Neuronal stem cell (in vitro differentiated cells): ENCODE results near the gene LGALS13.

Experiments
- DNase-seq: peaks from one replicate; pipeline ENCODE4 v3.0.0-alpha.2; 2013; ENCODE audit warnings: low spot score
- H2AFZ ChIP-seq: one replicate; pipeline ENCODE4 v1.6.1; 2013; ENCODE audit warnings: mild to moderate bottlenecking, low read length, inconsistent platforms
- H2AK5ac ChIP-seq: 2 replicates; pipeline ENCODE4 v1.6.1; 2013; ENCODE audit warnings: low read depth, mild to moderate bottlenecking, inconsistent platforms, low read length, moderate library complexity, mixed read lengths
- H2BK120ac ChIP-seq: 2 replicates; pipeline ENCODE4 v1.6.1; 2013; ENCODE audit warnings: low read depth, mild to moderate bottlenecking, inconsistent platforms, low read length, moderate library complexity, mixed read lengths
- H2BK12ac ChIP-seq: one replicate; pipeline ENCODE4 v1.6.1; 2013; ENCODE audit warnings: low read length, inconsistent platforms
- H2BK15ac ChIP-seq: 2 replicates; pipeline ENCODE4 v1.6.1; 2013; ENCODE audit warnings: mild to moderate bottlenecking, low read length, inconsistent platforms, mixed read lengths
- H2BK5ac ChIP-seq: one replicate; pipeline ENCODE4 v1.6.1; 2013; ENCODE audit warnings: inconsistent platforms, mild to moderate bottlenecking, low read length, moderate library complexity
- H3K14ac ChIP-seq: one replicate; pipeline ENCODE4 v1.6.1; 2013; ENCODE audit warnings: low read length, inconsistent platforms
- H3K18ac ChIP-seq: 2 replicates; pipeline ENCODE4 v1.6.1; 2013; ENCODE audit warnings: low read length, inconsistent platforms
- H3K23ac ChIP-seq: 2 replicates; pipeline ENCODE4 v1.6.1; 2013; ENCODE audit warnings: low read depth, mild to moderate bottlenecking, mixed read lengths, low read length, inconsistent platforms; ENCODE audit not compliant: poor library complexity
- H3K27ac ChIP-seq: replicated peaks from 3 replicates; pipeline ENCODE4 v1.5.1; 2013; ENCODE audit warnings: low read length, inconsistent platforms
- H3K27me3 ChIP-seq, 3 experiments: 2 replicates each; pipeline ENCODE4 v1.6.1; 2013; ENCODE audit warnings: low read length in 3 of 3, mild to moderate bottlenecking in 2 of 3, inconsistent platforms in 1 of 3, low read depth in 1 of 3, mixed read lengths in 1 of 3, moderate library complexity in 1 of 3; ENCODE audit not compliant: control insufficient read depth in 3 of 3, insufficient read depth in 3 of 3
- H3K36me3 ChIP-seq, 2 donors: replicated peaks in 1 of 2; 2 replicates each; pipeline ENCODE4 v1.6.1; 2013; ENCODE audit warnings: low read length in 2 of 2; ENCODE audit not compliant: control insufficient read depth in 2 of 2, insufficient read depth in 2 of 2
- H3K4ac ChIP-seq: 2 replicates; pipeline ENCODE4 v1.6.1; 2013; ENCODE audit warnings: inconsistent platforms, mild to moderate bottlenecking, low read length, moderate library complexity
- H3K4me1 ChIP-seq, 2 donors: 1 replicate in 1 of 2; 2 replicates in 1 of 2; pipeline ENCODE4 v1.6.1; 2013; ENCODE audit warnings: low read length in 2 of 2, low read depth in 1 of 2; ENCODE audit not compliant: control insufficient read depth in 2 of 2, insufficient read depth in 1 of 2
- H3K4me2 ChIP-seq: one replicate; pipeline ENCODE4 v1.6.1; 2013; ENCODE audit warnings: mild to moderate bottlenecking, low read length, inconsistent platforms; ENCODE audit not compliant: insufficient read depth, poor library complexity, severe bottlenecking
- H3K4me3 ChIP-seq, 2 donors: 2 replicates each; pipeline ENCODE4 v1.5.1; 2013; ENCODE audit warnings: low read length in 2 of 2, mild to moderate bottlenecking in 2 of 2, inconsistent platforms in 1 of 2, moderate library complexity in 1 of 2
- H3K79me1 ChIP-seq: one replicate; pipeline ENCODE4 v1.6.1; 2013; ENCODE audit warnings: low read depth, mild to moderate bottlenecking, inconsistent platforms, low read length, moderate library complexity
- H3K9ac ChIP-seq: one replicate; pipeline ENCODE4 v1.6.1; 2013; ENCODE audit warnings: mild to moderate bottlenecking, low read depth, low read length, inconsistent platforms; ENCODE audit not compliant: poor library complexity
- H3K9me3 ChIP-seq, 2 donors: replicated peaks in 1 of 2; 2 replicates each; pipeline versions ENCODE3 to v1.6.1; 2013; ENCODE audit warnings: low read length in 2 of 2, mild to moderate bottlenecking in 2 of 2, inconsistent platforms in 1 of 2, low read depth in 1 of 2, mixed read lengths in 1 of 2, moderate library complexity in 1 of 2; ENCODE audit not compliant: control insufficient read depth in 2 of 2, insufficient read depth in 1 of 2
- H4K8ac ChIP-seq: one replicate; pipeline ENCODE4 v1.6.1; 2013; ENCODE audit warnings: low read depth, mild to moderate bottlenecking, inconsistent platforms, low read length, moderate library complexity
- H4K91ac ChIP-seq: one replicate; pipeline ENCODE4 v1.6.1; 2013; ENCODE audit warnings: low read length, low read depth, mild to moderate bottlenecking, inconsistent platforms; ENCODE audit not compliant: poor library complexity
- whole genome bisulfite sequencing, 2 donors: extraction: QIAGEN DNeasy Blood & Tissue Kit; methylation state at CpG; one replicate each; pipeline ENCODE4 v1.1.7; 2013; ENCODE audit warnings: missing lambda C conversion rate in 2 of 2, mixed read lengths in 1 of 2; ENCODE audit not compliant: insufficient read length in 2 of 2, insufficient replicate concordance in 1 of 2; ENCODE audit errors: extremely low coverage in 2 of 2; 5-methylcytosine and 5-hydroxymethylcytosine counted together

LGALS13 gene

GRCh38 chr19:39588066-39588465, 14.3 kb upstream of the LGALS13 start:
- H3K14ac ChIP-seq, result no peak overlapping the region
- no peak overlapping the region for H4K8ac ChIP-seq
- H3K27me3 ChIP-seq, result peaks cover 0 to under 1% (median 0%) of the 10 kb centered on the region in 3 experiments
- no peak overlapping the region for H2AK5ac ChIP-seq
- DNase-seq, result no peak
- no peak overlapping the region for H3K4me3 ChIP-seq
- H2BK12ac ChIP-seq, result no peak overlapping the region
- H3K36me3 ChIP-seq, result no peaks in the 10 kb centered on the region
- WGBS, 2 donors, result no CpG with 5 or more reads among the region's 2 CpGs
- no peak overlapping the region for H2AFZ ChIP-seq
- H4K91ac ChIP-seq, result no peak overlapping the region
- no peak overlapping the region for H3K4me2 ChIP-seq
- H3K4me1 ChIP-seq, result no peaks in the 10 kb centered on the region
- H2BK5ac ChIP-seq, result no peak overlapping the region
- H3K23ac ChIP-seq, result no peak overlapping the region
- no peak overlapping the region for H2BK15ac ChIP-seq
- no peak overlapping the region for H2BK120ac ChIP-seq
- no peak overlapping the region for H3K4ac ChIP-seq
- no peak overlapping the region for H3K18ac ChIP-seq
- no peaks in the 10 kb centered on the region for H3K9me3 ChIP-seq
- H3K79me1 ChIP-seq, result no peaks in the 10 kb centered on the region
- no peak overlapping the region for H3K9ac ChIP-seq
- H3K27ac ChIP-seq, result no peak overlapping the region

DNA sequence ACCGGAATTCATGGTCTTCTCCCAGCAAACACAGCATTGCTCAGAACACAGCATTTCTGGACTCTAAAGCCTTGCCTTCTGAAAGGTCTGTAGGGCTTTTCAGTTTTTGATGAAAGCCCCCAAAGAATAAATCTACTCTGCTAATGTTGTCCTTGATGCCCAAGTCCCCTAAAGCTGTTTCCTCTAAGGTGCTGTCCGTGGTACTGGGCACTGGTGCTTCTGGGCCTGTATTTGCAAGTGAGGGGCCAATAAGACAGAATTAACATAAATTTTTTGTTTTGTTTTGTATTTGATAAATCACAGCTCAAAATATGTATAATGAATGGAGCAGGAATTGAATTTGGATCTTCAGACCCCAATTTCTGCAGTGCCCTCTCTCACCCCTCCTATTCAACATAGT, 12.1 kb upstream of the LGALS13 start:
- whole genome bisulfite sequencing, 2 donors, result no CpG with 5 or more reads among the region's 2 CpGs
- Histone ChIP-seq H4K8ac (no peak overlapping the region), H3K14ac (no peak overlapping the region), H2BK12ac (no peak overlapping the region), H2BK15ac (no peak overlapping the region), H2BK120ac (no peak overlapping the region), H2BK5ac (no peak overlapping the region), H4K91ac (no peak overlapping the region), H3K79me1 (no peaks in the 10 kb centered on the region), H2AFZ (no peak overlapping the region), H3K4ac (no peak overlapping the region), H3K23ac (no peak overlapping the region), H3K9me3 (no peaks in the 10 kb centered on the region), H3K4me3 (no peak overlapping the region), H3K4me2 (no peak overlapping the region), H3K4me1 (no peaks in the 10 kb centered on the region), H2AK5ac (no peak overlapping the region), H3K36me3 (no peaks in the 10 kb centered on the region), H3K27me3 (peaks cover 0 to 2% (median 0%) of the 10 kb centered on the region in 3 experiments), H3K9ac (no peak overlapping the region), H3K18ac (no peak overlapping the region), H3K27ac (no peak overlapping the region)
- DNase-seq, result peak; percentile 9

DNA sequence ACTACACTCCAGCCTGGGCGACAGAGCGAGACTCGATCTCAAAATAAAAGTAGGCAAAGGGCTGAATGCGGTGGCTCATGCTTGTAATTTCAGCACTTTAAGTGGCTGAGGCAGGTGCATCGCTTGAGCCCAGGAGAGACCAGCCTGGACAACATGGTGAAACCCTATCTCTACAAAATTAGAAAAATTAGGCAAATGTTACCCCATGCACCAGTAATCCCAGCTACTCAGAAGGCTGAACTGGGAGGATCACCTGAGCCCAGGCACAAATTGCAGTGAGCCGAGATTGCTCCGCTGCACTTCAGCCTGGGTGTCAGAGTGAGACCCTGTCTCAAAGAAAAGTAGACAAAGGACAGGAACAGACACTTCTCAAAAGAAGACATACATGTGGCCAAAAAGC, 9.9 kb upstream of the LGALS13 start:
- no peak overlapping the region for H3K9ac ChIP-seq
- H2BK12ac ChIP-seq, result no peak overlapping the region
- H2AK5ac ChIP-seq, result no peak overlapping the region
- H2BK15ac ChIP-seq, result no peak overlapping the region
- no peaks in the 10 kb centered on the region for H3K4me1 ChIP-seq
- DNase-seq, result no peak
- H3K79me1 ChIP-seq, result no peaks in the 10 kb centered on the region
- H4K91ac ChIP-seq, result no peak overlapping the region
- WGBS, 2 donors, result no CpG with 5 or more reads among the region's 7 CpGs
- no peaks in the 10 kb centered on the region for H3K36me3 ChIP-seq
- no peak overlapping the region for H3K27ac ChIP-seq
- no peak overlapping the region for H3K18ac ChIP-seq
- no peak overlapping the region for H3K4ac ChIP-seq
- no peak overlapping the region for H4K8ac ChIP-seq
- H3K23ac ChIP-seq, result no peak overlapping the region
- H2BK120ac ChIP-seq, result no peak overlapping the region
- peaks cover 0 to 4% (median 0%) of the 10 kb centered on the region in 3 experiments for H3K27me3 ChIP-seq
- no peak overlapping the region for H2AFZ ChIP-seq
- H3K9me3 ChIP-seq, result no peaks in the 10 kb centered on the region
- H3K4me2 ChIP-seq, result no peak overlapping the region
- H3K4me3 ChIP-seq, result no peak overlapping the region
- H2BK5ac ChIP-seq, result no peak overlapping the region
- no peak overlapping the region for H3K14ac ChIP-seq

GRCh38 chr19:39595950-39596349, 6.4 kb upstream of the LGALS13 start:
- Histone ChIP-seq H2BK15ac (no peak overlapping the region), H2BK120ac (no peak overlapping the region), H3K79me1 (no peaks in the 10 kb centered on the region), H2BK5ac (no peak overlapping the region), H3K4me1 (no peaks in the 10 kb centered on the region), H2BK12ac (no peak overlapping the region), H2AFZ (no peak overlapping the region), H2AK5ac (no peak overlapping the region), H3K4me2 (no peak overlapping the region), H3K9me3 (no peaks in the 10 kb centered on the region), H3K9ac (no peak overlapping the region), H3K14ac (no peak overlapping the region), H3K18ac (no peak overlapping the region), H3K27ac (no peak overlapping the region), H3K27me3 (peaks cover 0 to 4% (median 0%) of the 10 kb centered on the region in 3 experiments), H3K23ac (no peak overlapping the region), H3K4me3 (no peak overlapping the region), H3K36me3 (no peaks in the 10 kb centered on the region), H3K4ac (no peak overlapping the region), H4K91ac (no peak overlapping the region), H4K8ac (no peak overlapping the region)
- WGBS, 2 donors, result no CpG with 5 or more reads among the region's 6 CpGs
- no peak for DNase-seq
